HL-60 (cell line): ENCODE data around the gene AUP1.

Source experiments
- DNase-seq, 2 experiments: peaks; one replicate each; pipeline ENCODE4 v3.0.0-alpha.2; 2010 to 2020; ENCODE audit warnings: low read depth in 1 of 2, low spot score in 1 of 2
- H3K27ac ChIP-seq: fragments of 250-450 bp; sonication (Bioruptor Pico); replicated peaks from 2 replicates; pipeline ENCODE4 v1.5.1; 2020; ENCODE audit warnings: mild to moderate bottlenecking, moderate library complexity
- H3K27me3 ChIP-seq: fragments of 250-450 bp; sonication (Bioruptor Pico); 2 replicates; pipeline ENCODE4 v1.5.1; 2021; ENCODE audit warnings: mild to moderate bottlenecking, moderate library complexity; ENCODE audit not compliant: insufficient read depth, poor library complexity, severe bottlenecking
- H3K4me3 ChIP-seq: replicated peaks from 2 replicates; pipeline ENCODE4 v1.5.1; 2011; ENCODE audit warnings: mild to moderate bottlenecking, control low read depth, low read length; ENCODE audit not compliant: insufficient read depth
- GABPA ChIP-seq: IDR thresholded peaks from 2 replicates; pipeline ENCODE4 v1.6.1; 2012; ENCODE audit warnings: low read depth
- POLR2AphosphoS5 ChIP-seq: IDR thresholded peaks from 2 replicates; pipeline ENCODE4 v1.6.1; 2012; ENCODE audit warnings: low read depth
- SPI1 ChIP-seq: IDR thresholded peaks from 2 replicates; pipeline ENCODE4 v1.6.1; 2012; ENCODE audit warnings: low read depth, mild to moderate bottlenecking, borderline replicate concordance
- TF ChIP-seq, protein P1 (sequence below): IDR thresholded peaks from one replicate; pipeline ENCODE4 v1.5.1; 2011; ENCODE audit warnings: low read length, control low read depth, inconsistent platforms; ENCODE audit not compliant: insufficient read depth
- TF ChIP-seq, protein P2 (sequence below): IDR thresholded peaks from 2 replicates; pipeline ENCODE4 v1.6.1; 2012; ENCODE audit warnings: low read depth; ENCODE audit not compliant: insufficient replicate concordance

Gene AUP1

DNA sequence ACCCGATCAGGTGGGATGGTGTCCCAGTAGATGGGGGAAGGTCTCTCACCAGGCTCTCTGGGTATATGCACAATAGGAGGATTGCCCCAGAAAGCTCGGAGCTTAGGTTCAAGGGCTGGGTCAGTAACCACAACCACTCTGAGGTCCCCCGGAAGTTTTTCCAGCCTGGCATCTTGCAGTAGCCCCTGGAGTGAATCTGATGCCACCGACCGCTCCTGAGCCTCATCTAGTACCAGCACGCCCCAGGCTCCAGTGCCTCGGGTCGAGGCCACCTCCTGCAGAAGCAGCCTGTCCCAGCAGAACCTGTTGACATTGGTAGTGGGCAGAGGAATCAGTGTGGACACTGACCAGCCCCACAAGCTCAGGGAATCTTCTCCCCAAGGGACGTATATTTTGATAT lies 5.5 kb downstream of the AUP1 start:
- no peak overlapping the region for H3K27ac ChIP-seq
- TF ChIP-seq, protein P1, sequence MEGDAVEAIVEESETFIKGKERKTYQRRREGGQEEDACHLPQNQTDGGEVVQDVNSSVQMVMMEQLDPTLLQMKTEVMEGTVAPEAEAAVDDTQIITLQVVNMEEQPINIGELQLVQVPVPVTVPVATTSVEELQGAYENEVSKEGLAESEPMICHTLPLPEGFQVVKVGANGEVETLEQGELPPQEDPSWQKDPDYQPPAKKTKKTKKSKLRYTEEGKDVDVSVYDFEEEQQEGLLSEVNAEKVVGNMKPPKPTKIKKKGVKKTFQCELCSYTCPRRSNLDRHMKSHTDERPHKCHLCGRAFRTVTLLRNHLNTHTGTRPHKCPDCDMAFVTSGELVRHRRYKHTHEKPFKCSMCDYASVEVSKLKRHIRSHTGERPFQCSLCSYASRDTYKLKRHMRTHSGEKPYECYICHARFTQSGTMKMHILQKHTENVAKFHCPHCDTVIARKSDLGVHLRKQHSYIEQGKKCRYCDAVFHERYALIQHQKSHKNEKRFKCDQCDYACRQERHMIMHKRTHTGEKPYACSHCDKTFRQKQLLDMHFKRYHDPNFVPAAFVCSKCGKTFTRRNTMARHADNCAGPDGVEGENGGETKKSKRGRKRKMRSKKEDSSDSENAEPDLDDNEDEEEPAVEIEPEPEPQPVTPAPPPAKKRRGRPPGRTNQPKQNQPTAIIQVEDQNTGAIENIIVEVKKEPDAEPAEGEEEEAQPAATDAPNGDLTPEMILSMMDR: no peak
- TF ChIP-seq, protein P2, sequence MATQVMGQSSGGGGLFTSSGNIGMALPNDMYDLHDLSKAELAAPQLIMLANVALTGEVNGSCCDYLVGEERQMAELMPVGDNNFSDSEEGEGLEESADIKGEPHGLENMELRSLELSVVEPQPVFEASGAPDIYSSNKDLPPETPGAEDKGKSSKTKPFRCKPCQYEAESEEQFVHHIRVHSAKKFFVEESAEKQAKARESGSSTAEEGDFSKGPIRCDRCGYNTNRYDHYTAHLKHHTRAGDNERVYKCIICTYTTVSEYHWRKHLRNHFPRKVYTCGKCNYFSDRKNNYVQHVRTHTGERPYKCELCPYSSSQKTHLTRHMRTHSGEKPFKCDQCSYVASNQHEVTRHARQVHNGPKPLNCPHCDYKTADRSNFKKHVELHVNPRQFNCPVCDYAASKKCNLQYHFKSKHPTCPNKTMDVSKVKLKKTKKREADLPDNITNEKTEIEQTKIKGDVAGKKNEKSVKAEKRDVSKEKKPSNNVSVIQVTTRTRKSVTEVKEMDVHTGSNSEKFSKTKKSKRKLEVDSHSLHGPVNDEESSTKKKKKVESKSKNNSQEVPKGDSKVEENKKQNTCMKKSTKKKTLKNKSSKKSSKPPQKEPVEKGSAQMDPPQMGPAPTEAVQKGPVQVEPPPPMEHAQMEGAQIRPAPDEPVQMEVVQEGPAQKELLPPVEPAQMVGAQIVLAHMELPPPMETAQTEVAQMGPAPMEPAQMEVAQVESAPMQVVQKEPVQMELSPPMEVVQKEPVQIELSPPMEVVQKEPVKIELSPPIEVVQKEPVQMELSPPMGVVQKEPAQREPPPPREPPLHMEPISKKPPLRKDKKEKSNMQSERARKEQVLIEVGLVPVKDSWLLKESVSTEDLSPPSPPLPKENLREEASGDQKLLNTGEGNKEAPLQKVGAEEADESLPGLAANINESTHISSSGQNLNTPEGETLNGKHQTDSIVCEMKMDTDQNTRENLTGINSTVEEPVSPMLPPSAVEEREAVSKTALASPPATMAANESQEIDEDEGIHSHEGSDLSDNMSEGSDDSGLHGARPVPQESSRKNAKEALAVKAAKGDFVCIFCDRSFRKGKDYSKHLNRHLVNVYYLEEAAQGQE: no peak
- TF ChIP-seq GABPA (no peak), POLR2AphosphoS5 (no peak), SPI1 (no peak)
- DNase-seq: no peak

DNA sequence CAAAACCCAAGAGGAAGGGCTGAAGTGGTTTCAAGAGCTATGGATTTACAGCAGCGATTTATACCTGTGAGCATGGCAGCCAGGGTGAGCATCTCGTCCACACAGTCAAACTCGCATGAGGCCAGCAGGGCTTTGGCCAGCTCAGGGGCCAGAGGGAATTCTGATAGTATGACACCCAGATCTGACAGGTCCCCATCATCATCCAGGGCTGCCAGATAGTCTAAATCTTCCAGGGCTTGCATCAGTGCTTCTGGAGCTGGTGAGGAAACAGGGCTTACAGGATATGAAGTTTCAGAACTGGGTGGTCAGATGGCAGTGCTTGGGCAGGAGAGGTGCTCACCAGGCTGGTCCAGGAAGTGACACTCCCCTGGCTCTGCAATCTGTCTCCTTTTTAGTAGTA lies 7.0 kb downstream of the AUP1 start:
- H3K27me3 ChIP-seq: peaks cover 18% of the 10 kb centered on the region
- no peak overlapping the region for H3K27ac ChIP-seq
- TF ChIP-seq, protein P1: no peak
- no peak for TF ChIP-seq GABPA
- DNase-seq: no peak
- H3K4me3 ChIP-seq: no peak overlapping the region

More for the DNA sequence above, 5.5 kb downstream of the AUP1 start:
- H3K27me3 ChIP-seq: peaks cover 7% of the 10 kb centered on the region
- no peak overlapping the region for H3K4me3 ChIP-seq

DNA sequence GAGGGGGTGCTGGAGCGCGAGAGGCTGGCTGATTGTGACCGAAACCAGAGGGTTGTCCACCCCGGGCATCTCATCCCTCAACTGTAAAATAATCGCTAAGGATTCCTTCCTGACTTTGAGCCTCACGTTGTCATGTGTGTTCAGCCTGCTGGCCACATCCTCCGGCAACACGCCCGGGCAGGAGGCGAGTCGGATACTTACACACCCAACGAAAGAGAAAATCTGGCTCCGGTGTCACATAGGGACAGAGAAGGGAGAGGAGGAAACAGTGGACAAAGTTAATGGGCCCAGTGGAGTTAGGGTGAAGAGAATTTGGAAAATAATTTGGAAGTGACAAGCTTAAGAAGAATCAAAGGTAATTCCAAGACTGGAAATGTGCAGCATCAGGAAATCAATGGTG lies 12.9 kb downstream of the AUP1 start:
- Histone ChIP-seq H3K27me3 (peaks cover 70% of the 10 kb centered on the region), H3K4me3 (no peak overlapping the region), H3K27ac (no peak overlapping the region)
- DNase-seq: no peak
- TF ChIP-seq GABPA: no peak
- no peak for TF ChIP-seq SPI1
- no peak for TF ChIP-seq POLR2AphosphoS5
- TF ChIP-seq, protein P2: no peak

DNA sequence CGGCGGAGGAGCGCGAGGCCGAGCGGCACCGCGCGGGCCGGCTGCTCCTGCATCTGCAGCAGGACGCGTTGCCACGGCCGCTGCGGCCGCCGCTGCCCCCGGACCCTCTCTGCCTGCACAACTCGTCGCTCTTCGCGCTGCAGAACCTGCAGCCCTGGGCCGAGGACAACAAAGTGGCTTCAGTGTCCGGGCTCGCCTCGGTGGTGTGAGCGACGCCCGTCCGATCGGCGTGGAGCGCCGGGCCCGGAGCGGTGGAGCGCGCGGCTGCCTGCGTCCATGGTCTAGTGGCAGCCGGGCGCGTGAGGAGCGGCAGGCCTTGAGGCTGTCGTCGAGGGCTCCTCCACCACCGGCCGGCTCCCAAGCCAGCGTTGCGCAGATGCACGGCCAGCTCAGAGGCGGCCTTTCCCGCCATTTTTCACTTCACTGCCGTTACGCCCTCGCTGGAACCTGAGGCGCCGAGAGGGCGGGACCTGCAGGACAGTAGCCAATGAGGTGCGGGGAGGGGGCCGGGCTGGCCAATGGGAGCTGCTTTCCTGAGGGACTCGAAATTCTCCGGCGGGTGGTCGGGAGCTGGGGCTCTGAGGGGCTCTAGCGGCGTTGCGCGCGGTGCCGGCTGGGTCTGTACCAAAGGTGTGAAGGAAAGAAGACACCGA lies 13.4 kb downstream of the AUP1 start:
- Histone ChIP-seq H3K27me3 (peaks cover 72% of the 10 kb centered on the region), H3K27ac (no peak overlapping the region), H3K4me3 (no peak overlapping the region)
- DNase-seq: no peak
- no peak for TF ChIP-seq SPI1
- TF ChIP-seq, protein P2: no peak
- no peak for TF ChIP-seq GABPA
- no peak for TF ChIP-seq POLR2AphosphoS5
- TF ChIP-seq, protein P1: no peak
